ENCODE data around the gene DENND6B.
"Not testable (repeated sequence)": the region's sequence is repeated elsewhere in the genome, so short reads cannot be mapped to it uniquely, and the experiment has no call there.

Gene DENND6B

GRCh38 chr22:50338042-50338573, 11.3 kb upstream of the DENND6B start:
- no peak for DNase-seq

- DNase-seq, result no peak
Measured at GRCh38 chr22:50337262-50338041, 10.6 kb upstream of the DENND6B start.

- DNase-seq, result not testable (repeated sequence)
Measured at GRCh38 chr22:50334433-50334832, 7.6 kb upstream of the DENND6B start.

GRCh38 chr22:50329236-50329635, 2.4 kb upstream of the DENND6B start:
- DNase-seq, result no peak

- DNase-seq, result no peak
Measured at GRCh38 chr22:50327711-50328019, 853 bp upstream of the DENND6B start.

- no peak for DNase-seq
Measured at GRCh38 chr22:50326225-50326955, 422 bp downstream of the DENND6B start.

- DNase-seq, result no peak
Measured at GRCh38 chr22:50325444-50326224, 1.2 kb downstream of the DENND6B start.

GRCh38 chr22:50323900-50324299, 2.9 kb downstream of the DENND6B start:
- DNase-seq, result no peak

- not testable (repeated sequence) for DNase-seq
Measured at GRCh38 chr22:50322382-50323104, 4.3 kb downstream of the DENND6B start.

GRCh38 chr22:50320671-50321325, 6.0 kb downstream of the DENND6B start:
- DNase-seq, result no peak

- no peak for DNase-seq
Measured at GRCh38 chr22:50320116-50320515, 6.7 kb downstream of the DENND6B start.

- no peak for DNase-seq
Measured at GRCh38 chr22:50319503-50319951, 7.3 kb downstream of the DENND6B start.

GRCh38 chr22:50318698-50319411, 8.0 kb downstream of the DENND6B start:
- no peak for DNase-seq

- no peak for DNase-seq
Measured at GRCh38 chr22:50318356-50318697, 8.5 kb downstream of the DENND6B start.

- no peak for DNase-seq
Measured at GRCh38 chr22:50317674-50318073, 9.1 kb downstream of the DENND6B start.

- DNase-seq, result no peak
Measured at GRCh38 chr22:50317178-50317577, 9.6 kb downstream of the DENND6B start.

GRCh38 chr22:50316114-50317065, 10.4 kb downstream of the DENND6B start:
- no peak for DNase-seq

GRCh38 chr22:50315289-50316113, 11.3 kb downstream of the DENND6B start:
- DNase-seq, result no peak

All from DMS79 (cell line).